ENCODE results near the gene ERGIC2. TPM values are rescaled to one million over a fixed set of nuclear protein-coding genes. Genes with fewer than 3 reads are reported as not detected.

The ERGIC2 gene
- total RNA-seq, 2 donors from 2014 or later: 29.6 to 41.4 TPM

DNA sequence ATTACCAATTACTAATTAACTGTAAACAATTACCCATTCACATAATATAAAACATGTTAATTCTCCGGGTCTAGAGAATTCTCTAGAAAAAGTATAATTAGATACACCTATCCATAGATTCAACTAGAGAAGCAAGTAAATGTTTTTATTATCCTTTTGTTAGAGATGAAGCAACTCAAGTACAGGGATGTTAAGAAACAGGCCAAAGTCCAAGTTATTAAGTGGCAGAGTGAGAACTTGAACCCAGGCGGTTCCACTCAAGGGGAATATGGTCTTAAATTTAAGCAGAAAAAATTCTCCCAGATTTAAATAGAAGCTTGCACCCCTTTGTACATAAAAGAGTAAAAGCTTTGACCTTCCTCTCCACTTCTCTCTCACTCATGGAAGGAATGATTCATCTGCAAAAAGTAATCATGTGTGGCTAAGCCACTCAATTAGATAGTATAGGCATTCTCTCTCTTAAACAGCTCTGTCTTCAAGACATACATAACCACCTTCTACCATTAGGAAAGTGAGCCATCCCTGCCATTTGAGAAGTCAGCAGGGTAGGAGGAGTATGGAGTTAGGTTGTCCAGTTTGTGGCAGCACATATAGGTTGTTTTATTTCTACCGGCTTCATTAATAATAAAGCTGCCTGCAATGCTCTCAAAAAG, 34.1 kb downstream of the ERGIC2 start:
- no peak for DNase-seq
- H3K4me1 Mint-ChIP-seq: no peaks in the 10 kb centered on the region
- ATAC-seq: no peak
- no peaks in the 10 kb centered on the region for H3K9me3 ChIP-seq (ENCODE audit: control insufficient read depth, low read length, poor library complexity, severe bottlenecking)
- H3K4me3 Mint-ChIP-seq: no peak overlapping the region
- no peaks in the 10 kb centered on the region for H3K27me3 Mint-ChIP-seq
- peaks cover 2% of the 10 kb centered on the region for H3K36me3 Mint-ChIP-seq (ENCODE audit: low read depth)
- H3K27ac Mint-ChIP-seq: no peak overlapping the region

DNA sequence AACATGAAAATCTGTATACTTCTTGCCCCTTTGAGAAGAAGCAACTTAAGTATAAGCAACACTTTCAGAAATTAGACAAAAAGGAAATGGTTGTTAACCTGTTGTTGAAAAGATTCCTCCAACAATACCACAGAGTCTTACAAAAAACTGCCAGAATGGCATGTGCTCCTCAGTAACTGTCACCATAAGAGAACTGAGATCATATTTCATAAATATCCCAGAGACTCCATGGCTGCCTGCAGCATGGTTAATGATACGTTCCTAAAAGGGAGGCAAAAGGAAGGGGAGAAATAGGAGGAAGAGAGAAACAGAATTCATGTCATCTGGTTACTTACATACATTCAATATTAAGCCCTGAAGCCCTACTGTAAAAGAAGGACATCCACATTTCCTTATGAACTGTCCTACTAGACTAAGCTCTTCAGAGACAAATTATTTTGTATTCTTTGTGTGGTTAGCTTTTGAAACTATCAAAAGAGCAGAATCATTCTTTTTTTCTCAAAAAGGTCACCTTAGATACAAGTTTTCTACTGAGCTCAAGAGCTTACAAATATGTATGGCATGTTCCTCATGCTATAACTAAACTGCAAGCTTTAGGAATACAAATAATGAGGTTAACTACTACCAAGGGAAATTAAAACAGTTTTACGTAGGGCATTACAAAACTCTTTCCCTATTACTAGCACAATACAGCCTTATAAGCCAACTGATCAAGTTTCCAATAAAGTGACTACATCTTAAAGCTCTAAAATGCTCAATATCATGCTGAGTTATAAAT, 37.8 kb downstream of the ERGIC2 start:
- Mint-ChIP-seq H3K36me3 (ENCODE audit: low read depth) (peaks cover 3% of the 10 kb centered on the region), H3K27me3 (no peaks in the 10 kb centered on the region)

DNA sequence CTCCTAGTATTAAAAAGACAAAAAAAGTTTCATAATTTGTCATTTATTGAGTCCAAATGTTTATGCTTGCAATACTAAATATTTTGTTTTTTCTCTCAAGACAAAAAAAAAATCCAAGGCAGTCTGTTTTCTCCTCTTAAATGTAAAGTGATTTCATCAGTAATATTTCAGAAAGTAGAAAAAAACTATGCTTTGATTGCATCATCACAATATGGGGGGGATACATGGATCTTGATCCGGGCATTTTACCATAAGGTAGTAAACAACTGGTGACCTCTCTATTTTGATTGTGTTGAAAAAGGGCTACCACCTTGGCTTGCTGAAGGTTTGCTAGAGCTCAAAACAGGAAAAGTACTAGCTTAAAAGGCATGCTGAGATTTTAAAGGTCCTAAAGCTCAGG, 43.6 kb downstream of the ERGIC2 start:
- H3K36me3 Mint-ChIP-seq (ENCODE audit: low read depth): peaks cover 3% of the 10 kb centered on the region
- H3K9me3 ChIP-seq (ENCODE audit: control insufficient read depth, low read length, poor library complexity, severe bottlenecking): no peaks in the 10 kb centered on the region
- no peak overlapping the region for H3K4me3 Mint-ChIP-seq
- H3K4me1 Mint-ChIP-seq: no peaks in the 10 kb centered on the region
- H3K27ac Mint-ChIP-seq: peak overlapping the region; percentile 49
- no peaks in the 10 kb centered on the region for H3K27me3 Mint-ChIP-seq
- DNase-seq (no peak), ATAC-seq (no peak)

More for the DNA sequence above, 37.8 kb downstream of the ERGIC2 start:
- no peaks in the 10 kb centered on the region for H3K9me3 ChIP-seq (ENCODE audit: control insufficient read depth, low read length, poor library complexity, severe bottlenecking)
- ATAC-seq: no peak
- H3K27ac Mint-ChIP-seq: peak overlapping the region; percentile 14
- H3K4me3 Mint-ChIP-seq: no peak overlapping the region
- no peak for DNase-seq
- no peaks in the 10 kb centered on the region for H3K4me1 Mint-ChIP-seq

DNA sequence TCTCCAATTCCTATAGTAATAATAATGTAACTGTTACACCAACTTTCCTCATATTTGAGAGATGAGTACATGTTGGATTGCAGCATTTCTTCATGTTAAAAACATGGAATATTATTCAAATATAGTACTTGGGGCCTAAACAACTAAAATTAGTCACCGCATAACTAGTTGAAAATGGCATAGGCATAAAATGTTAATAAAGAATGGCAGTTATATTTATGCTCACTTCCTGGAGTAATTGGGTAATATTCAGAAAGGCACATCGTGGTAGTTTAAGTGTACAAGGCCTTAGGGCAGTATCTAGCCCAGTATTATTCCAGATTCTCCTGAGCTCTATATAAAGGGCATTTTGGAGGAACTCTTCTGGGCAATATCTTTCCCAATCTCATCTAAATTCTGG, 46.0 kb downstream of the ERGIC2 start:
- Mint-ChIP-seq H3K27ac (no peak overlapping the region), H3K4me3 (no peak overlapping the region), H3K36me3 (ENCODE audit: low read depth) (no peaks in the 10 kb centered on the region), H3K27me3 (no peaks in the 10 kb centered on the region), H3K4me1 (no peaks in the 10 kb centered on the region)
- no peaks in the 10 kb centered on the region for H3K9me3 ChIP-seq (ENCODE audit: control insufficient read depth, low read length, poor library complexity, severe bottlenecking)
- no peak for ATAC-seq
- DNase-seq: no peak

DNA sequence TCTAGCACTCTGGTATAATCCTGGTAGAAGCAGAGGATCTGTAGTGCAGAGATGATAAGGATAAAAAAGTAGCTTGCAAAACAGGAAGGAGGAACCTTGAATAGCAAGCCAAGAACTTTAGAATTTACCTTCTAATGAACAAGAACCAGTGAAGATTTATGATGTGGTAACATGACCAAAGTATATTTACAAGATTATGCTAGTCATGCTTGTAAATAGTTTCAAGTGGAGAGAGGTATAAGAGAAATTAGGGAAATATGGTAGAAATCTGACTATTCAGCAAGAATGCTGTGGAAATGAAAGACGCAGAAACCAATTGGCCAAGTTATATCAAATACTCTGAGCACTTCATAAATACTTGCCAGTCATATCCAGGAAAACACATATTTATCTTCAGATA, 47.8 kb downstream of the ERGIC2 start:
- H3K36me3 Mint-ChIP-seq (ENCODE audit: low read depth): no peaks in the 10 kb centered on the region
- H3K4me3 Mint-ChIP-seq: no peak overlapping the region
- peak overlapping the region; percentile 37 for H3K27ac Mint-ChIP-seq
- H3K4me1 Mint-ChIP-seq: no peaks in the 10 kb centered on the region
- no peaks in the 10 kb centered on the region for H3K9me3 ChIP-seq (ENCODE audit: control insufficient read depth, low read length, poor library complexity, severe bottlenecking)
- H3K27me3 Mint-ChIP-seq: no peaks in the 10 kb centered on the region
- ATAC-seq (no peak), DNase-seq (no peak)

DNA sequence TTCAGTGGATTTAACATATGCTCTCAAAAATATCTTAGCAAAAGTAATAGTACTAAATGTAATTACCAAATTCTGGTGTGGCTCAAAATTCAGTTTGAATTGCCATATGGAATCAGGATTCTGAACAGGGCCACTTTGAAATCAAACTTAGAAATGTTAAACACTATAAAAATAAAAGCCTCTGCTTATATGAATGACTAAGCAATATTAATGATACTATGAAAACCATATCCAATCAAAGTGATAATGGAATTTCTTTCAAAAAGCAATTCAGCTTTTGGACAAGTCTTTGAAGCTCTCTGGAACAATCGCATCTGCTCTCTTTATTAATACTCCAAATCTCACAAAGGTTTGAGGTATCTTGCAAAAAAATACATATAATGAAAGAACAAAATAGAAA, 51.6 kb downstream of the ERGIC2 start:
- Mint-ChIP-seq H3K4me3 (no peak overlapping the region), H3K27me3 (no peaks in the 10 kb centered on the region), H3K36me3 (ENCODE audit: low read depth) (peaks cover 2% of the 10 kb centered on the region), H3K27ac (no peak overlapping the region), H3K4me1 (peaks cover 4% of the 10 kb centered on the region)
- H3K9me3 ChIP-seq (ENCODE audit: control insufficient read depth, low read length, poor library complexity, severe bottlenecking): no peaks in the 10 kb centered on the region
- no peak for ATAC-seq
- DNase-seq: no peak

DNA sequence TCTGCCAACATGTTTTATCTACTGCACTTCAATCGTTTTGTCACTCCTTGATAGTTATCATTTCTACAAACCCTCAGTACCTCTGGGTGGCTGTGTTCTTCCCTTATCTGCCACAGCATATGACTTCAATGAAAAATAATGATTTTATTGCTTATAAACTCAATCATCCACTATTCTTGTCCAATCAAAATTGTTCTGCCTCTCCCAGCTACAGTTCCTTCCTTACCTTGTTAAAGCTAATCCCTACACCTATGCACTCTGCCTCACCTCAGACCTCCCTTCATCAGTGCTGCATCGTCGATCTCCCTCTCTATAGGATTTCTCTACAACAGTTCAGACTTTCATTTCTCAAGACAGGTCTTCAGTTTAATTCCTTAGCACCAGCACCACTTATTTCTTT, 58.8 kb downstream of the ERGIC2 start:
- ATAC-seq: no peak
- DNase-seq: no peak
- Mint-ChIP-seq H3K36me3 (ENCODE audit: low read depth) (peaks cover 5% of the 10 kb centered on the region), H3K4me3 (no peak overlapping the region), H3K4me1 (peaks cover 17% of the 10 kb centered on the region), H3K27ac (no peak overlapping the region), H3K27me3 (no peaks in the 10 kb centered on the region)
- no peaks in the 10 kb centered on the region for H3K9me3 ChIP-seq (ENCODE audit: control insufficient read depth, low read length, poor library complexity, severe bottlenecking)

DNA sequence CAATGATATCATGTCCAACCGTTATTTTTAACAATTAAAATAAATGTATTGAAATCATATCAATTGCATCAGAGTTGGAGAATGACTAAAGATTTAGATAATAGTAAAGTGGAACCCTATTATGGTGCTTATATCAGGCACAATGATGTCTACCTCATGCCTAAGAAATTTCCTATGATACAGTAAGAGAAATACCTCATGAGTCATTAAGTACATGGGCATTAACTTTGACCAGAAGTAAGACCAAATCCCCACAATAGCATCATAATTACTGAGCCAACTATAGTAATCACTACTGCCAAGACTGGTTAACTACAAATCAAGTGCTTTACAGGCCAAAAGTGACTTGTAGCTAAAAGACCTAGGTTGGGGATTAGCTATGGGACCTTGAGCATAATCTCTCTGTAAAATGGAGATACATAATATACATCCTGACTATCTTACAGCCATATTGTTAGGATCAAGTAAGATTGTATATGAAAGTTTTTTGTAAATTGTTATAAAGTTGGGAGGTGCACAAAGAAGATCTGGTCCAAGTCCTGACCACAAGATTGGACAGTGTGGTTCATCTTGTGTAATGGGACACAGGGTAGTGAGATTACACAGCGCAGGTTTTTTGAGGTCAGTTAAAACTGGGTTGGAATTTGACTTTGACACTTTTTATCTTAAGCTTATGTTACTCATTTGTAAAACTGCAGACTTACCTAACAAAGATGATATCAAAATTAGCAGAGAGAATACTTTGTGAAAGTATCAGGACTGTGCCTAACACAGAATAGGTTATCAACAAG, 60.5 kb downstream of the ERGIC2 start:
- peaks cover 5% of the 10 kb centered on the region for H3K36me3 Mint-ChIP-seq (ENCODE audit: low read depth)
- ATAC-seq (no peak), DNase-seq (no peak)
- H3K4me1 Mint-ChIP-seq: peaks cover 17% of the 10 kb centered on the region
- H3K27me3 Mint-ChIP-seq: no peaks in the 10 kb centered on the region
- no peak overlapping the region for H3K4me3 Mint-ChIP-seq
- H3K9me3 ChIP-seq (ENCODE audit: control insufficient read depth, low read length, poor library complexity, severe bottlenecking): no peaks in the 10 kb centered on the region
- no peak overlapping the region for H3K27ac Mint-ChIP-seq

DNA sequence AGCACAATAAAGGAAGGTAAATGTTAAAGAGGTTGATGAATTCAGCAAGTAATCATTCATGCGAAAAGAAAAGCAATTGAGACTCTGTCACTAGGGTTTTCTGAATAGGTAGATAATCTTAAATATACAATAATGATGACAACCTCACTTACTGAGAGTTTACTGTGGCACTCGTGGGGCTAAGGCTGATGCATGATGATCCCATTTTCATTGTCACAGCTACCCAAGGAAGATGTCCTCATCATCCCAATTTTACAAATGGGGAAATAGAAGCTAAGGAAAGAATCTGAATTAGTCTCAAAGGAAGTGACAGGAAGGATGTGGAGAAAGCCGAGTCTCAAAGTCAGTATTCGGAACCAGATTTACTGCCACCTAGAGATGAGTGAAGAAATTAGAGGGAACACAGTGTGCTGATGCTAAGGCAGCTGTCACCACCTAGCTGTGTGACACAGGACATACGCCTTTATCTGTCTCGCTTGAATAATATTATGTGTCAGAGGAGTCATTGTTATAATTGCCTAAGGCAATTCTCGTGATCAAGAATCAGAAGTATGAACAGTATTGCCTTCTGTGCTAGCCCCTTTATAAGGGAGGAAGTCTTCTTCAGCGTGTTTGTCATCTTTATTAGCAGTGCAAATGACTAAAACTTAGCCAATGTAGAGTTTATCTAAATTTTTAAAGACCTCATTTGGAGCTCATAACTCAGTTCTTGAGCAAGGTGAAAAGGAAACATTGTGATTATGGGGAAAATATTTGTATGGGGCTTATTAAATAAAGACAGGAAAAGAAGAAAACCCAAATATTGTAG, 63.2 kb downstream of the ERGIC2 start:
- Mint-ChIP-seq H3K4me1 (peaks cover 17% of the 10 kb centered on the region), H3K4me3 (no peak overlapping the region), H3K27ac (peak overlapping the region; percentile 87), H3K36me3 (ENCODE audit: low read depth) (peaks cover 8% of the 10 kb centered on the region), H3K27me3 (no peaks in the 10 kb centered on the region)
- H3K9me3 ChIP-seq (ENCODE audit: control insufficient read depth, low read length, poor library complexity, severe bottlenecking): no peaks in the 10 kb centered on the region
- ATAC-seq: peak; percentile 100
- peak in 2 of 3 donors; percentile 10 to 26 for DNase-seq

DNA sequence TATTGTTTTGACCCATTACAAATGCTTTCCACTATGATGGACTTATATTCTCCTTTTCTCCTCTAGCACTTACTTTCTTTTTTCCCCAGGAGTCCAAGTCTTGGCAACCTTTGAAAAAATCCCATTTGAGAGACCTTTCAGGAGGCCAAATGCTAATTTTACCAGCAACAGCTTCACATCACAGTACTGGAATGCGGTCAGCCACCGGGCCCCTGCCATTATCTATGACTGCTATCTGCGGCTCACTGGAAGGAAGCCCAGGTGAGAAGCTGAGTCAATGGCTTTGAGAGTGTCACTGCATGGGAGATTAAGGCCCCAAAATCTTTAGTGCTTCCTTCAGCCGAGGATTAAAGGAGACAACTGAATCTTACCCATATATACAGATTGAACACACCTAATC, 64.2 kb downstream of the ERGIC2 start:
- H3K9me3 ChIP-seq (ENCODE audit: control insufficient read depth, low read length, poor library complexity, severe bottlenecking): no peaks in the 10 kb centered on the region
- ATAC-seq (no peak), DNase-seq (no peak)
- Mint-ChIP-seq H3K27ac (no peak overlapping the region), H3K36me3 (ENCODE audit: low read depth) (peaks cover 8% of the 10 kb centered on the region), H3K4me1 (peaks cover 14% of the 10 kb centered on the region), H3K27me3 (no peaks in the 10 kb centered on the region), H3K4me3 (no peak overlapping the region)

DNA sequence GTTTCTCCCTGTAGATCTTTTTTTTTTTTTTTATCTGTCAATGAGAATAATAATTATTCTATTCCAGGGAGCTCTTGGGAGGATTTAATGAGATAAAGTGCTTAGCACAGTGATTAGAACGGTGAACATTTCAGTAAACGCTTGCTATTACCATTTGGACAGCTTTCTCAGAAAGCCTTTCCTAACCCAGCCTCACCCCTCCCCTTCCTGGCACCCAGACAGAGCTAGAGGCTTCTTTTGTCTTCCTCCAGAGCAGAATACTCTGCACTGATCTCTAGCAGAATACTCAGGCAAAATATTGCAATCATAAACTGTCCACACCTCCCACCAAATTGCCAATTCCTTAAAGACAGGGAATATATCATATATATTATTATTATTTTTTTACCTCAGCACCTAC, 66.6 kb downstream of the ERGIC2 start:
- H3K27ac Mint-ChIP-seq: no peak overlapping the region
- H3K9me3 ChIP-seq (ENCODE audit: control insufficient read depth, low read length, poor library complexity, severe bottlenecking): no peaks in the 10 kb centered on the region
- H3K36me3 Mint-ChIP-seq (ENCODE audit: low read depth): peaks cover 8% of the 10 kb centered on the region
- DNase-seq (no peak), ATAC-seq (no peak)
- peaks cover 14% of the 10 kb centered on the region for H3K4me1 Mint-ChIP-seq
- H3K4me3 Mint-ChIP-seq: no peak overlapping the region
- no peaks in the 10 kb centered on the region for H3K27me3 Mint-ChIP-seq

DNA sequence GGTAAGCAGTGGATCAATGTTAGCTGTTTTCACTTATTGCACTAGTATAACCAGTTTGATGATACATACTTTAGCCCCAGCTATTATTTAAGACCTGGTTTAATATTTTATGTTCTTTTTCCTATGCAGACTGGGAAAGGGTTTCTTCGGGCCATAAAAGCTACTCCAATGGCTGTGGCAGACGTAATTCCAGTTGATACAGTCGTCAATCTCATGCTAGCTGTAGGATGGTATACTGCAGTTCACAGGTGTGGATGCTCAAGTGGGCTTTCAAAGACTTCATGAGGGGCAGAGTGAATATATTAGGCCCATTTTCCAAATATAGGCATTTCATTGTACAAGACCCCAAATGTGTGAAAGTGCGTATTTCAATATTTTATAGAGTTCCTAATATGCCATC, 70.1 kb downstream of the ERGIC2 start:
- Mint-ChIP-seq H3K4me1 (peaks cover 2% of the 10 kb centered on the region), H3K4me3 (no peak overlapping the region), H3K36me3 (ENCODE audit: low read depth) (peaks cover 8% of the 10 kb centered on the region), H3K27me3 (no peaks in the 10 kb centered on the region), H3K27ac (no peak overlapping the region)
- DNase-seq: no peak
- no peaks in the 10 kb centered on the region for H3K9me3 ChIP-seq (ENCODE audit: control insufficient read depth, low read length, poor library complexity, severe bottlenecking)
- no peak for ATAC-seq

Measured in T-helper 17 cell (primary cell).